Astrocyte of the cerebellum (primary cell): ENCODE measurements around the gene ITGB1BP1.

Experiments
- DNase-seq: peaks from one replicate; pipeline ENCODE4 v3.0.0-alpha.2; 2011; ENCODE audit warnings: low read depth
- H3K4me3 ChIP-seq: 2 replicates; pipeline ENCODE4 v1.5.1; 2011; ENCODE audit warnings: mild to moderate bottlenecking, low read depth, low read length, moderate library complexity
- in situ Hi-C: cut with HindIII; loops from 2 replicates; pipeline ENCODE4 v1.10.0; 2017; ENCODE audit warnings: low sequenced_read_pairs
- TF ChIP-seq, protein P1 (sequence below): IDR thresholded peaks from 2 replicates; pipeline ENCODE4 v1.5.1; 2012; ENCODE audit warnings: low read length, low read depth, moderate library complexity, mild to moderate bottlenecking; ENCODE audit errors: missing control alignments

ITGB1BP1 gene

DNA sequence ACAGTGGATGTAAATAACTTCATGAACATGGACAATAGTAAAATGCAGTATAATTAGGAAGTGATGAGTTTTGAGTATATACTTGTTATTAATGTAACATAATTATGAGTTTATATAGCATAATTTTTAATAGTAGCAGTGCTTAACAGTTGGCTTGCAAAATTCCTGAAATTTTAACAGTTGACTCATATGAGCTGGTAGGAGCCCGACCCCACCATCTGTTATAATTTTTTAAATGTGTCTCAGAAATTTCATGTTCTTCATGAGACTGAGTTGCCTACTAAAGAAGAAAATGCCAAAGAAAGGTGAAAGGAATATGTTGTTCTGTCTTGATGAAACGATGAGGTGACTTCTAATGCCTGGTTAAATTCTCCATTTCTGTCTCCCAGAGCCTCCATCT, 62.6 kb downstream of the ITGB1BP1 start:
- in situ Hi-C loops, result loop anchor here (25.0 kb wide), 1 partner anchor 498 kb away; no protein-coding TSS in a partner anchor
- H3K4me3 ChIP-seq, result no peak overlapping the region
- TF ChIP-seq, protein P1, sequence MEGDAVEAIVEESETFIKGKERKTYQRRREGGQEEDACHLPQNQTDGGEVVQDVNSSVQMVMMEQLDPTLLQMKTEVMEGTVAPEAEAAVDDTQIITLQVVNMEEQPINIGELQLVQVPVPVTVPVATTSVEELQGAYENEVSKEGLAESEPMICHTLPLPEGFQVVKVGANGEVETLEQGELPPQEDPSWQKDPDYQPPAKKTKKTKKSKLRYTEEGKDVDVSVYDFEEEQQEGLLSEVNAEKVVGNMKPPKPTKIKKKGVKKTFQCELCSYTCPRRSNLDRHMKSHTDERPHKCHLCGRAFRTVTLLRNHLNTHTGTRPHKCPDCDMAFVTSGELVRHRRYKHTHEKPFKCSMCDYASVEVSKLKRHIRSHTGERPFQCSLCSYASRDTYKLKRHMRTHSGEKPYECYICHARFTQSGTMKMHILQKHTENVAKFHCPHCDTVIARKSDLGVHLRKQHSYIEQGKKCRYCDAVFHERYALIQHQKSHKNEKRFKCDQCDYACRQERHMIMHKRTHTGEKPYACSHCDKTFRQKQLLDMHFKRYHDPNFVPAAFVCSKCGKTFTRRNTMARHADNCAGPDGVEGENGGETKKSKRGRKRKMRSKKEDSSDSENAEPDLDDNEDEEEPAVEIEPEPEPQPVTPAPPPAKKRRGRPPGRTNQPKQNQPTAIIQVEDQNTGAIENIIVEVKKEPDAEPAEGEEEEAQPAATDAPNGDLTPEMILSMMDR, result no peak
- no peak for DNase-seq

DNA sequence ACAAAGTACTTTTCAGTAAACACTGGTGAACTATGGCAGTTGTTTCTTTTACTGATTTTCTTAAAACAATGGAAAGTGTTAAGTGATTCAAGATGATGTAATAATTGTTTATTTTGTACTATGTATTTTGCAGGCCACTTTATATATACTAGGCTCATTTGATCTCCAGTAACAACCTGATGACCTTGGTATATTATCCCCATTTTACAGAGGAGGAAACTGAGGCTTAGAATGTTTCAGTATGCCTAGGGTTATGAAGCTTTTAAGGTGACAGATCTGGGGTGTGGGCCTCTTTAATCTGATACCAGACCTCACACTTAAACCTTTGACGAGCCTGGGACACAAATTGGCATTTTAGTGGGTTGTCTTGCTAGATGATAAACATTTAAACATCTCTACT, 63.2 kb downstream of the ITGB1BP1 start:
- H3K4me3 ChIP-seq, result no peak overlapping the region
- DNase-seq, result no peak
- TF ChIP-seq, protein P1, result no peak
- in situ Hi-C loops, result loop anchor here (25.0 kb wide), 1 partner anchor 498 kb away; no protein-coding TSS in a partner anchor

DNA sequence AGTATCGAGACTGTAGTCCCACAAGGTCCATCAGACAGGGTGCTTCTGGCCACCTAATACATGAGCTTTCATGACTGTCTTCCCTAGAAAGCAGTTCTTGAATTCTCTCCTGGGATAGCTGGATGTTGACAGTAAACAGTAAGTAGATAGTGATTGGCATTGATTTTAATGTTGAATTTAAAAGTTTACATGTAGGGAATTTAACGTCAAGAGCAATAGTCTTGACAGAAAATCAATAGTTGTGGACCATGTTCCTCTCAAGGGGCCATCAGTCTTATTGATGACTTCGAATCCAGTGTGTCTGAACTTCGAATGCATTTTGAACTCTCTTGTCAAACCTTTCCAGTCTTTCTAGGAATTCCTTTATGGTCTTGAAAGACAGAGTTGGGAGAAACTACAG, 63.9 kb downstream of the ITGB1BP1 start:
- TF ChIP-seq, protein P1, result no peak
- in situ Hi-C loops, result loop anchor here (25.0 kb wide), 1 partner anchor 497 kb away; no protein-coding TSS in a partner anchor
- H3K4me3 ChIP-seq, result no peak overlapping the region
- DNase-seq, result no peak

DNA sequence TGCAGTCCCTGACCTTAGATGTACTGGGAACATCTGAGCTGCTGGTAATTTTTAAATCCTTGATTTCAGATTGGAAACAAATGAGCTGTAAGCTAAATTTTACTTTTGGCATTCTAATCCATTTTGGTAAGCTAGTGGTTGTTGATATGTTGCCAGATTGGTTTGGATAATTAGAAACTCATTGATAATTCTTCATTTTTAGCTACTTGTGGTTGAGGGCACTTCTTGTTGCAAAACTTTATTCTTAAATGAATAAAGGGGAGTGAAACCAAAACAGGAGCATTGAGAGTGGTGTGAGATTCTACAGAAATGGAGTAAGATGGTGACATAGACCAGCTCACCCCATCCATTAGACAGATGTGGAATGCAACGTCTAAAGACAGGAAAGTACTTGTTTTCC, 64.5 kb downstream of the ITGB1BP1 start:
- DNase-seq, result no peak
- TF ChIP-seq, protein P1, result no peak
- in situ Hi-C loops, result loop anchor here (25.0 kb wide), 1 partner anchor 497 kb away; no protein-coding TSS in a partner anchor
- H3K4me3 ChIP-seq, result no peak overlapping the region

DNA sequence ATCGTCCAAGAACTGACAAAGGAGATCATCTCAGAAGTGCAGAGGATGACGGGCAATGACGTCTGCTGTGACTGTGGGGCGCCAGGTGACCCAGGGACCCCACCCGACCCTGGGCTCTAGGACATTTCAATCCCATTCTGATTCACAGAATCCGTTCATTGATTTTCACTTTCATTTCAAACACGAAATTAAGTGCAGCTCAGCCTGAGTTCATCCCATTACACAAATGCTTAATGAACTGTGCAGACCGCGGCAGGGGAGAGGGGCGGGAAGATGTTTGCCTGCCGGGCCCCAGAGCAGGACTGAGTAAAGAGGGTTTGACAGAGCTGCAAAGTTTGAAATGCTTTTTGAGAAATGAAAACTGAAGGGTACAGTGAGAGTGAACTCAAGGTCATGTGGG, 67.1 kb downstream of the ITGB1BP1 start:
- TF ChIP-seq, protein P1, result no peak
- DNase-seq, result no peak
- peak overlapping the region; percentile 18 for H3K4me3 ChIP-seq
- in situ Hi-C loops, result loop anchor here (25.0 kb wide), 1 partner anchor 494 kb away; no protein-coding TSS in a partner anchor

DNA sequence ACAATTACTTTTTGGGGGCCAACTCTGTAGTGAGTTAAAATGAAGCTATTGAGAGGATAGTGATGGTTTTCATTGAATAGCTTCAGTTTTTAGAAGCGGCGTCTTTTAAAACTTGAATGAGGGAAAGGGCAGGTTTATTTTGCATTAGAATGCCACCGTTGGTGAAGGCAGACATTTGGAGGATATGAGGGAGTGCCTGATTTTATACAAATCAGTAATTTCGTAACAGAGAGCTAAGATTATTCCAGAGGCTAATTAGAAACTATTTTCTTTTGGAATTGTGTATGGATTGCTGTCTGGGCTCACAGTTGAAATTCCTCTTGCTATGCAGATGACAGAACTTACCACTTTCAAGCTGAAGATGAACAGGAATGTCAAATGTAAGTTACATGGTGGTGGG, 67.6 kb downstream of the ITGB1BP1 start:
- in situ Hi-C loops, result loop anchor here (25.0 kb wide), 1 partner anchor 493 kb away; no protein-coding TSS in a partner anchor
- no peak overlapping the region for H3K4me3 ChIP-seq
- no peak for DNase-seq
- TF ChIP-seq, protein P1, result no peak

DNA sequence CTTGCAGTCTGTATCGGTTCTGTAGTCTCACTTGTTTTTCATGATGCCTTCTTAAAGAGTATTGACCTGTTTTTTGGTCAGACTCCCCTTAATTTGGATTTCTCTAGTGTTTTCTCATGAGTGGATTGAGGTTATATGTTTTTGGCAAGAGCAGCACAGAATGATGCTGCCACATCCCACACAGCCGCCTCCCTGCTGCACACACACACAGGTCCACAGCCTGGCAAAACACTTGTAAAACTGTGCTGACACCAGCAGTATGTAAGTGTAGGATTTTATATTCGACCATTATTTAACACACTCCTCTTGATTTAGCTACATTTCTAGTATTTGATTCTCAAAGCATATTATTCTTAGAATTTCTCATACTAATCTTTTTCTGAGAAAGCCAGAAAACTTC, 68.1 kb downstream of the ITGB1BP1 start:
- in situ Hi-C loops, result loop anchor here (25.0 kb wide), 1 partner anchor 493 kb away; no protein-coding TSS in a partner anchor
- H3K4me3 ChIP-seq, result no peak overlapping the region
- TF ChIP-seq, protein P1, result no peak
- DNase-seq, result no peak
